K562 (cell line): ENCODE results near the gene PLS1. TPM values are rescaled to one million over a fixed set of nuclear protein-coding genes. Genes with fewer than 3 reads are reported as not detected.
A peak's percentile ranks its signal among the peaks of the same experiment; 100 is the strongest.
"Not testable (repeated sequence)": the region's sequence is repeated elsewhere in the genome, so short reads cannot be mapped to it uniquely, and the experiment has no call there.

Source experiments
- ATAC-seq: fragments of 200-7000 bp; cut with Tn5 transposase; 3 replicates; pipeline ENCODE4 v1.9.1; 2020; ENCODE audit warnings: moderate library complexity
- BruUV-seq: library from RNA; stranded (reverse); fragments of 400-500 nt; replicated peaks from 2 replicates; lab custom pipeline; 2021; lab: Mats Ljungman, UMichigan
- CTCF ChIA-PET: fragments of 300-600 bp; formaldehyde crosslinking; extraction: SDS; loops from one replicate; lab custom pipeline; 2021; ENCODE audit warnings: low intra/inter-chr PET ratio; lab: Yijun Ruan, JAX
- POLR2A ChIA-PET: fragments of 300-600, 350-650 bp; sonication (Branson Sonifier 250); formaldehyde crosslinking; extraction: SDS; loops from one replicate; lab custom pipeline; 2021; ENCODE audit warnings: antibody characterized with exemption, inconsistent platforms; lab: Yijun Ruan, JAX
- DNase-seq, 4 experiments: peaks; one replicate each; pipeline versions ENCODE4 v3.0.0 to v3.0.0-alpha.2; 2011 to 2018; ENCODE audit warnings: low spot score in 3 of 4, mixed read lengths in 3 of 4; ENCODE audit errors: extremely low read depth in 1 of 4
- FAIRE-seq: peaks from 2 replicates; lab custom pipeline; 2011; peaks lifted over from hg19 to GRCh38; lab: Jason Lieb, UNC
- H2AFZ ChIP-seq: 2 replicates; pipeline ENCODE4 v1.6.0; 2011; ENCODE audit warnings: low read depth, low read length, control low read depth, inconsistent platforms
- H3K27ac ChIP-seq: fragments of 200-600 bp; 3 replicates; pipeline ENCODE4 v1.8.0; 2011; ENCODE audit warnings: low read depth, mild to moderate bottlenecking, control low read depth, inconsistent platforms, low read length, moderate library complexity, mixed read lengths; ENCODE audit errors: extremely low read depth
- H3K27me3 ChIP-seq, 2 experiments: fragments of 300-600 bp in 1 of 2; 2 replicates in 1 of 2; 3 replicates in 1 of 2; pipeline versions ENCODE4 v1.6.0 to v1.8.0; 2011; ENCODE audit warnings: inconsistent platforms in 2 of 2, low read length in 2 of 2, mild to moderate bottlenecking in 1 of 2, mixed read lengths in 1 of 2, moderate library complexity in 1 of 2; ENCODE audit not compliant: control insufficient read depth in 2 of 2, insufficient read depth in 2 of 2
- H3K36me3 ChIP-seq: fragments of 300-600 bp; 3 replicates; pipeline ENCODE4 v1.8.0; 2011; ENCODE audit warnings: mild to moderate bottlenecking, low read length, inconsistent platforms; ENCODE audit not compliant: control insufficient read depth, insufficient read depth
- H3K4me1 ChIP-seq, 2 experiments: fragments of 200-600 bp in 1 of 2; replicated peaks in 1 of 2; 2 replicates in 1 of 2; 3 replicates in 1 of 2; pipeline versions ENCODE4 v1.5.1 to v1.8.0; 2011; ENCODE audit warnings: inconsistent platforms in 2 of 2, low read length in 2 of 2, mild to moderate bottlenecking in 1 of 2, mixed read lengths in 1 of 2, moderate library complexity in 1 of 2; ENCODE audit not compliant: control insufficient read depth in 2 of 2, insufficient read depth in 2 of 2
- H3K4me2 ChIP-seq: 2 replicates; pipeline ENCODE4 v1.6.1; 2011; ENCODE audit warnings: low read length, control low read depth, inconsistent platforms, mixed read lengths; ENCODE audit not compliant: insufficient read depth
- H3K4me3 ChIP-seq: fragments of 200-600 bp; sonication (generic), shearing (Covaris generic); 2 replicates; pipeline ENCODE4 v1.5.1; 2016; ENCODE audit warnings: control low read depth, inconsistent platforms
- H3K79me2 ChIP-seq: fragments of 200-600 bp; 3 replicates; pipeline ENCODE4 v1.8.0; 2011; ENCODE audit warnings: low read length, inconsistent platforms; ENCODE audit not compliant: control insufficient read depth, insufficient read depth
- H3K9ac ChIP-seq, 2 experiments: 2 replicates each; pipeline versions ENCODE4 v1.6.0 to v1.6.1; 2011; ENCODE audit warnings: low read depth in 2 of 2, low read length in 2 of 2, control low read depth in 1 of 2, inconsistent platforms in 1 of 2, mild to moderate bottlenecking in 1 of 2, mixed read lengths in 1 of 2; ENCODE audit not compliant: insufficient read depth in 1 of 2
- H3K9me1 ChIP-seq: one replicate; pipeline ENCODE4 v1.6.0; 2011; ENCODE audit warnings: inconsistent platforms, mild to moderate bottlenecking, low read length, moderate library complexity; ENCODE audit not compliant: control insufficient read depth, insufficient read depth
- H3K9me3 ChIP-seq: replicated peaks from 2 replicates; pipeline ENCODE4 v1.5.1; 2011; ENCODE audit warnings: low read depth, low read length, inconsistent platforms; ENCODE audit not compliant: control insufficient read depth, insufficient read depth
- H4K20me1 ChIP-seq: replicated peaks from 2 replicates; pipeline ENCODE4 v1.6.1; 2011; ENCODE audit warnings: low read length, inconsistent platforms, mixed read lengths; ENCODE audit not compliant: control insufficient read depth, insufficient read depth
- ATF3 ChIP-seq, 2 experiments: fragments of 450-650 bp in 1 of 2; sonication (generic) in 1 of 2; formaldehyde crosslinking in 1 of 2; IDR thresholded peaks in 1 of 2; conservative IDR thresholded peaks in 1 of 2; 2 replicates each; pipeline versions ENCODE4 v1.6.1 to v1.8.1; 2016 to 2023; ENCODE audit warnings: mild to moderate bottlenecking in 2 of 2, moderate library complexity in 2 of 2, inconsistent platforms in 1 of 2, missing genetic modification reagents in 1 of 2
- CEBPB ChIP-seq: fragments of 450-650 bp; IDR thresholded peaks from 2 replicates; pipeline ENCODE4 v1.6.1; 2016; ENCODE audit warnings: missing genetic modification characterization, missing compliant biosample characterization
- CEBPG ChIP-seq, 3 experiments: fragments of 200-800 bp in 1 of 3; sonication (Bioruptor generic) in 1 of 3; sonication (generic) in 1 of 3; formaldehyde crosslinking in 1 of 3; IDR thresholded peaks in 2 of 3; conservative IDR thresholded peaks in 1 of 3; 2 replicates each; pipeline versions ENCODE4 v1.6.1 to v1.8.0; 2016 to 2022; ENCODE audit warnings: missing compliant biosample characterization in 2 of 3, missing genetic modification characterization in 2 of 3, mild to moderate bottlenecking in 1 of 3, missing genetic modification reagents in 1 of 3
- NEUROD1 ChIP-seq: fragments of 150-350 bp; IDR thresholded peaks from 2 replicates; pipeline ENCODE4 v1.6.1; 2014; ENCODE audit warnings: borderline replicate concordance, low read length, low read depth; ENCODE audit not compliant: partially characterized antibody
- TRIM24 ChIP-seq, 2 experiments: fragments of 450-650 bp; IDR thresholded peaks; 2 replicates each; pipeline ENCODE4 v1.6.1; 2016
- ZNF3 ChIP-seq: fragments of 250-450 bp; sonication (Bioruptor Pico); IDR thresholded peaks from 2 replicates; pipeline ENCODE4 v1.5.0; 2021; ENCODE audit warnings: mild to moderate bottlenecking, moderate library complexity
- WGBS: fragments of 100-300 bp; shearing (Covaris generic); methylation state at CpG from one replicate; pipeline ENCODE4 v1.1.6; 2016; ENCODE audit warnings: low coverage, mixed read lengths; ENCODE audit not compliant: insufficient coverage; ENCODE audit errors: missing lambda C conversion rate; 5-methylcytosine and 5-hydroxymethylcytosine counted together
- in situ Hi-C: fragments of 300-500 bp; cut with MboI; formaldehyde crosslinking; loops from 4 replicates; pipeline ENCODE4 v1.15.0; 2018; ENCODE audit warnings: inconsistent platforms, mixed read lengths
- intact Hi-C: fragments of 100-400 bp; cut with micrococcal nuclease; formaldehyde crosslinking; loops from 2 replicates; pipeline ENCODE4 v1.14.2; 2022
- polyA plus RNA-seq, 8 experiments: library from polyadenylated mRNA; depleted of rRNA in 4 of 8; stranded (reverse) in 5 of 8; unstranded in 3 of 8; fragments of >200 nt; fragmentation: Nextera tagmentation in 2 of 8; fragmentation: Illumina TruSeq in 1 of 8; extraction: Ambion mirVana in 2 of 8; extraction: Trizol in 1 of 8; gene quantifications; 2 replicates each; pipeline versions ENCODE4 v1.2.1 to v1.2.3, GENCODE V29; 2011 to 2014; ENCODE audit warnings: inconsistent platforms in 1 of 8, missing spikeins in 1 of 8
- total RNA-seq, 7 experiments: library from RNA; depleted of rRNA in 6 of 7; stranded (reverse); fragments of >200 nt in 6 of 7; fragmentation: Illumina TruSeq in 2 of 7; extraction: Trizol in 2 of 7; gene quantifications; 2 replicates each; pipeline versions ENCODE4 v1.2.1 to v1.2.3, GENCODE V29; 2011 to 2021; ENCODE audit warnings: low replicate concordance in 1 of 7

Gene PLS1
- total and polyA plus RNA-seq, 9 of the 15 experiments (the other 6 are each of a cell fraction or from before 2014, with no cell fraction given): 6.1 to 21.3 (median 13.0) TPM

GRCh38 chr3:142580061-142580423, 16.2 kb upstream of the PLS1 start:
- BruUV-seq: no TSS peak
- CTCF ChIA-PET: no interaction called here
- H3K27ac ChIP-seq: no peak overlapping the region
- no peaks in the 10 kb centered on the region for H3K9me3 ChIP-seq
- in situ Hi-C loops: loop anchor here (10.0 kb wide), 1 partner anchor 325 kb away; no protein-coding TSS in a partner anchor
- H3K79me2 ChIP-seq: peaks cover 35% of the 10 kb centered on the region
- peak overlapping the region; percentile 94; the same call in 1 of the 2 replicates for H2AFZ ChIP-seq
- TF ChIP-seq ZNF3 (CRISPR knock-in tag): peak; percentile 48; the same call in 1 of the 2 replicates
- no peak for TF ChIP-seq NEUROD1
- TF ChIP-seq, all 486 proteins: peak for 1
- no peaks in the 10 kb centered on the region for H4K20me1 ChIP-seq
- peaks cover 8 to 10% of the 10 kb centered on the region in 2 experiments; a peak in 4 of 5 replicates for H3K4me1 ChIP-seq
- peak overlapping the region; percentile 94; the same call in 1 of the 2 replicates for H3K4me2 ChIP-seq
- POLR2A ChIA-PET: interaction anchor here (0.6 to 3.5 kb wide), 3 partner anchors 10 to 50 kb away, joined by 3 to 20 read pairs (median 4); no protein-coding TSS in a partner anchor
- no peaks in the 10 kb centered on the region for H3K27me3 ChIP-seq
- no peak overlapping the region for H3K9ac ChIP-seq
- no peak for FAIRE-seq
- WGBS: 58% methylated on average over 1 of the region's 1 CpG
- intact Hi-C loops: no loop called here
- no peak for DNase-seq
- ATAC-seq: no peak
- no peak overlapping the region for H3K4me3 ChIP-seq
- peaks cover 9% of the 10 kb centered on the region; the same call in 2 of the 3 replicates for H3K36me3 ChIP-seq
- H3K9me1 ChIP-seq: no peaks in the 10 kb centered on the region

DNA sequence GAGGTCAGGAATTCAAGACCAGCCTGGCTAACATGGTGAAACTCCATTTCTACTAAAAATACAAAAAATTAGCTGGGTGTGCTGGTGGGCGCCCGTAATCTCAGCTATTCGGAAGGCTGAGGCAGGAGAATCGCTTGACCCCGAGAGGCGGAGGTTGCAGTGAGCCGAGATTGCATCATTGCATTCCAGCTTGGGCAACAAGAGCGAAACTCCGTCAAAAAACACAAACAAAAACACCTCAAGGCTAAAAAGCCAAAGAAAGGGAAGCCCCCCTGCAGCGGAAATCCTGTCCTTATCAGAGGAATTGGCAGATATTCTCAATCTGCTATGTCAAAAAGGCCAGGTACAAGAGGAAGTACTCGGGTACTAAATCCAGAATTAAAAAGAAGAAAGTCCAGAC, 15.1 kb upstream of the PLS1 start:
- H3K4me3 ChIP-seq; H3K36me3 ChIP-seq; H4K20me1 ChIP-seq; H3K27me3 ChIP-seq; CTCF ChIA-PET; H3K27ac ChIP-seq; BruUV-seq; H3K4me2 ChIP-seq; H3K4me1 ChIP-seq; H3K9me1 ChIP-seq; intact Hi-C loops; ATAC-seq; H3K9me3 ChIP-seq; H3K9ac ChIP-seq; DNase-seq; FAIRE-seq; TF ChIP-seq CEBPG (CRISPR knock-in tag; IDR thresholded peaks at IDR 0.05); ATF3 (CRISPR knock-in tag; conservative IDR thresholded peaks at IDR 0.05): not testable (repeated sequence)
- peak overlapping the region; percentile 16; the same call in 1 of the 2 replicates for H2AFZ ChIP-seq
- POLR2A ChIA-PET: interaction anchor here (0.8 to 3.5 kb wide), 3 partner anchors 9 to 420 kb away, joined by 3 to 20 read pairs (median 3); partner anchors contain the start of gene U2SURP
- in situ Hi-C loops: loop anchor here (10.0 kb wide), 1 partner anchor 324 kb away; no protein-coding TSS in a partner anchor
- H3K79me2 ChIP-seq: peaks cover 25% of the 10 kb centered on the region
- peak in 1 of 2 experiments; percentile 16; a peak in 2 of 4 replicates for TF ChIP-seq TRIM24 (IDR thresholded peaks at IDR 0.05)
- 0 out of 4 replicates have a peak, but pooled peaks have one; percentile 10 to 24 for TF ChIP-seq CEBPG (tag; conservative IDR thresholded peaks at IDR 0.05 in 1 of 2, IDR thresholded peaks at IDR 0.05 in 1 of 2)
- TF ChIP-seq ATF3 (IDR thresholded peaks at IDR 0.05): peak; percentile 57
- 0 out of 2 replicates have a peak, but pooled peaks have one; percentile 22 for TF ChIP-seq CEBPB (tag)
- 50% methylated on average over 4 of the region's 11 CpGs for WGBS
